Neural cell (in vitro differentiated cells): ENCODE measurements around the gene DYNC1LI2. TPM values are rescaled to one million over a fixed set of nuclear protein-coding genes. Genes with fewer than 3 reads are reported as not detected.

Experiments
- H2AFZ ChIP-seq: fragments of 200-600, 300-800 bp; sonication (generic), shearing (Covaris generic); 2 replicates; pipeline ENCODE4 v1.6.0; 2014; ENCODE audit warnings: low read depth, mild to moderate bottlenecking, antibody characterized with exemption, low read length, moderate library complexity
- H3F3A ChIP-seq: fragments of 200-600 bp; shearing (Covaris generic); 2 replicates; pipeline ENCODE4 v1.6.1; 2016; ENCODE audit warnings: mild to moderate bottlenecking, moderate library complexity, mixed read lengths, antibody characterized with exemption, low read length; ENCODE audit not compliant: insufficient read depth, poor library complexity, severe bottlenecking
- H3K27ac ChIP-seq: fragments of 200-600, 300-800 bp; sonication (generic), shearing (Covaris generic); 2 replicates; pipeline ENCODE4 v1.5.1; 2014; ENCODE audit warnings: mild to moderate bottlenecking, low read length, moderate library complexity
- H3K27me3 ChIP-seq: fragments of 300-800, 200-600 bp; sonication (generic), shearing (Covaris generic); 2 replicates; pipeline ENCODE4 v1.6.0; 2014; ENCODE audit warnings: mild to moderate bottlenecking, low read depth, low read length, moderate library complexity; ENCODE audit not compliant: insufficient read depth
- H3K36me3 ChIP-seq: fragments of 300-800, 200-600 bp; sonication (generic), shearing (Covaris generic); 2 replicates; pipeline ENCODE4 v1.5.1; 2014; ENCODE audit warnings: mild to moderate bottlenecking, antibody characterized with exemption, low read length, moderate library complexity; ENCODE audit not compliant: insufficient read depth
- H3K4me2 ChIP-seq: fragments of 300-800, 200-600 bp; sonication (generic), shearing (Covaris generic); 2 replicates; pipeline ENCODE4 v1.6.0; 2014; ENCODE audit warnings: mild to moderate bottlenecking, low read length
- H3K4me3 ChIP-seq: fragments of 300-800, 200-600 bp; sonication (generic), shearing (Covaris generic); 2 replicates; pipeline ENCODE4 v1.5.1; 2014; ENCODE audit warnings: mild to moderate bottlenecking, low read length, moderate library complexity
- H3K79me2 ChIP-seq: fragments of 200-600 bp; shearing (Covaris generic); replicated peaks from 2 replicates; pipeline ENCODE4 v1.6.0; 2014; ENCODE audit warnings: mild to moderate bottlenecking, low read length, moderate library complexity; ENCODE audit not compliant: insufficient read depth
- H3K9ac ChIP-seq: fragments of 300-800, 200-600 bp; sonication (generic), shearing (Covaris generic); 2 replicates; pipeline ENCODE4 v1.6.1; 2016; ENCODE audit warnings: mild to moderate bottlenecking, low read length, mixed read lengths
- H3K9me2 ChIP-seq: fragments of 200-600 bp; shearing (Covaris generic); 2 replicates; pipeline ENCODE4 v1.6.1; 2016; ENCODE audit warnings: mild to moderate bottlenecking, low read length, mixed read lengths; ENCODE audit not compliant: insufficient read depth
- H3K9me3 ChIP-seq: fragments of 200-600, 300-800 bp; sonication (generic), shearing (Covaris generic); 2 replicates; pipeline ENCODE4 v1.6.1; 2016; ENCODE audit warnings: mild to moderate bottlenecking, mixed run types, low read length, moderate library complexity, mixed read lengths
- H4K20me1 ChIP-seq: fragments of 200-600 bp; shearing (Covaris generic); 2 replicates; pipeline ENCODE4 v1.6.1; 2016; ENCODE audit warnings: mild to moderate bottlenecking, mixed run types; ENCODE audit not compliant: insufficient read depth
- EP300 ChIP-seq: fragments of 450-650 bp; conservative IDR thresholded peaks from 2 replicates; pipeline ENCODE4 v1.6.1; 2014; ENCODE audit warnings: antibody characterized with exemption, mild to moderate bottlenecking, moderate library complexity; ENCODE audit not compliant: poor library complexity, severe bottlenecking
- EZH2 ChIP-seq: fragments of 200-600, 300-800 bp; shearing (Covaris generic), sonication (generic); IDR thresholded peaks from 2 replicates; pipeline ENCODE4 v1.6.1; 2014; ENCODE audit warnings: antibody characterized with exemption, low read length, borderline replicate concordance, mild to moderate bottlenecking; ENCODE audit not compliant: insufficient read depth, poor library complexity, severe bottlenecking
- MXI1 ChIP-seq: fragments of 450-650 bp; conservative IDR thresholded peaks from 2 replicates; pipeline ENCODE4 v1.6.1; 2014; ENCODE audit warnings: antibody characterized with exemption, mild to moderate bottlenecking; ENCODE audit not compliant: poor library complexity, severe bottlenecking
- POLR2AphosphoS5 ChIP-seq: IDR thresholded peaks from 2 replicates; pipeline ENCODE4 v1.6.1; 2012
- RAD21 ChIP-seq: fragments of 450-650 bp; conservative IDR thresholded peaks from 2 replicates; pipeline ENCODE4 v1.6.1; 2014; ENCODE audit warnings: antibody characterized with exemption, mild to moderate bottlenecking, moderate library complexity
- SMC3 ChIP-seq: fragments of 450-650 bp; conservative IDR thresholded peaks from 2 replicates; pipeline ENCODE4 v1.6.1; 2014; ENCODE audit warnings: antibody characterized with exemption, mild to moderate bottlenecking, moderate library complexity; ENCODE audit not compliant: poor library complexity
- TAF1 ChIP-seq: IDR thresholded peaks from 2 replicates; pipeline ENCODE4 v1.6.1; 2012; ENCODE audit warnings: low read depth
- polyA plus RNA-seq: library from polyadenylated mRNA; depleted of rRNA; stranded (reverse); fragments of >200 nt; gene quantifications from 2 replicates; pipeline ENCODE4 v1.2.3, GENCODE V29; 2014
- TF ChIP-seq, protein P1 (sequence below): fragments of 450-650 bp; IDR thresholded peaks from 2 replicates; pipeline ENCODE4 v1.5.1; 2014; ENCODE audit warnings: antibody characterized with exemption, mild to moderate bottlenecking, moderate library complexity; ENCODE audit not compliant: poor library complexity, severe bottlenecking
- TF ChIP-seq, protein P2 (sequence below): IDR thresholded peaks from 2 replicates; pipeline ENCODE4 v1.6.1; 2012; ENCODE audit warnings: borderline replicate concordance

DYNC1LI2 gene
- polyA plus RNA-seq, 1 donor from 2014 or later: 249 TPM

DNA sequence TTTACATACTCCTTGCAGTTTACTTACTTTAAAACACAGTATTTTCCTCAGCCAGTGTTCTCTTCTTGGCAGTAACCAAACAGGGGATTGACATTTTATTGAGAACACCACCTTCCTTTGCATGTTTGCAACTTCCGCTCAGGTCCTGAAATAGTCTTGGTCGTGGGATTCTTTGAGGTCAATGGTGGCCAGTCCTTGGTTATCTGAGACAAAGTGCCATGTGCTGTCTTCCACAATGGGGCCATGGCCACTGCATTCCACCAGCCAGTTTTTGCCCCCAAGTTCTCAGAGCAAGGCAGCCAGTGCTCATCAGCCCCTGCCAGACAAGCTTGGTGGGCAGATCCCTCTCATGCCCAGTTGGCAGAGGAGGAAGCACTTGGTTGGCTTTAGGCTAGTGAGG lies 77.7 kb downstream of the DYNC1LI2 start:
- Histone ChIP-seq H3K27me3 (no peaks in the 10 kb centered on the region), H4K20me1 (no peaks in the 10 kb centered on the region), H3K9me2 (no peaks in the 10 kb centered on the region), H3K27ac (no peak overlapping the region), H3K36me3 (no peaks in the 10 kb centered on the region), H3K79me2 (no peaks in the 10 kb centered on the region), H3K4me2 (no peak overlapping the region), H3K9ac (no peak overlapping the region), H3K9me3 (no peaks in the 10 kb centered on the region), H3F3A (no peaks in the 10 kb centered on the region), H3K4me3 (no peak overlapping the region), H2AFZ (no peak overlapping the region)
- TF ChIP-seq, protein P1, sequence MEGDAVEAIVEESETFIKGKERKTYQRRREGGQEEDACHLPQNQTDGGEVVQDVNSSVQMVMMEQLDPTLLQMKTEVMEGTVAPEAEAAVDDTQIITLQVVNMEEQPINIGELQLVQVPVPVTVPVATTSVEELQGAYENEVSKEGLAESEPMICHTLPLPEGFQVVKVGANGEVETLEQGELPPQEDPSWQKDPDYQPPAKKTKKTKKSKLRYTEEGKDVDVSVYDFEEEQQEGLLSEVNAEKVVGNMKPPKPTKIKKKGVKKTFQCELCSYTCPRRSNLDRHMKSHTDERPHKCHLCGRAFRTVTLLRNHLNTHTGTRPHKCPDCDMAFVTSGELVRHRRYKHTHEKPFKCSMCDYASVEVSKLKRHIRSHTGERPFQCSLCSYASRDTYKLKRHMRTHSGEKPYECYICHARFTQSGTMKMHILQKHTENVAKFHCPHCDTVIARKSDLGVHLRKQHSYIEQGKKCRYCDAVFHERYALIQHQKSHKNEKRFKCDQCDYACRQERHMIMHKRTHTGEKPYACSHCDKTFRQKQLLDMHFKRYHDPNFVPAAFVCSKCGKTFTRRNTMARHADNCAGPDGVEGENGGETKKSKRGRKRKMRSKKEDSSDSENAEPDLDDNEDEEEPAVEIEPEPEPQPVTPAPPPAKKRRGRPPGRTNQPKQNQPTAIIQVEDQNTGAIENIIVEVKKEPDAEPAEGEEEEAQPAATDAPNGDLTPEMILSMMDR: no peak
- TF ChIP-seq, protein P2, sequence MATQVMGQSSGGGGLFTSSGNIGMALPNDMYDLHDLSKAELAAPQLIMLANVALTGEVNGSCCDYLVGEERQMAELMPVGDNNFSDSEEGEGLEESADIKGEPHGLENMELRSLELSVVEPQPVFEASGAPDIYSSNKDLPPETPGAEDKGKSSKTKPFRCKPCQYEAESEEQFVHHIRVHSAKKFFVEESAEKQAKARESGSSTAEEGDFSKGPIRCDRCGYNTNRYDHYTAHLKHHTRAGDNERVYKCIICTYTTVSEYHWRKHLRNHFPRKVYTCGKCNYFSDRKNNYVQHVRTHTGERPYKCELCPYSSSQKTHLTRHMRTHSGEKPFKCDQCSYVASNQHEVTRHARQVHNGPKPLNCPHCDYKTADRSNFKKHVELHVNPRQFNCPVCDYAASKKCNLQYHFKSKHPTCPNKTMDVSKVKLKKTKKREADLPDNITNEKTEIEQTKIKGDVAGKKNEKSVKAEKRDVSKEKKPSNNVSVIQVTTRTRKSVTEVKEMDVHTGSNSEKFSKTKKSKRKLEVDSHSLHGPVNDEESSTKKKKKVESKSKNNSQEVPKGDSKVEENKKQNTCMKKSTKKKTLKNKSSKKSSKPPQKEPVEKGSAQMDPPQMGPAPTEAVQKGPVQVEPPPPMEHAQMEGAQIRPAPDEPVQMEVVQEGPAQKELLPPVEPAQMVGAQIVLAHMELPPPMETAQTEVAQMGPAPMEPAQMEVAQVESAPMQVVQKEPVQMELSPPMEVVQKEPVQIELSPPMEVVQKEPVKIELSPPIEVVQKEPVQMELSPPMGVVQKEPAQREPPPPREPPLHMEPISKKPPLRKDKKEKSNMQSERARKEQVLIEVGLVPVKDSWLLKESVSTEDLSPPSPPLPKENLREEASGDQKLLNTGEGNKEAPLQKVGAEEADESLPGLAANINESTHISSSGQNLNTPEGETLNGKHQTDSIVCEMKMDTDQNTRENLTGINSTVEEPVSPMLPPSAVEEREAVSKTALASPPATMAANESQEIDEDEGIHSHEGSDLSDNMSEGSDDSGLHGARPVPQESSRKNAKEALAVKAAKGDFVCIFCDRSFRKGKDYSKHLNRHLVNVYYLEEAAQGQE: no peak
- TF ChIP-seq TAF1 (no peak), POLR2AphosphoS5 (no peak), MXI1 (no peak), SMC3 (no peak), EZH2 (no peak), RAD21 (no peak), EP300 (no peak)

Other genes with a start within 250 kb of the DYNC1LI2 start
- gene TK2, start 201.5 kb downstream of the DYNC1LI2 start, polyA plus RNA-seq: 15.9 and 17.8 TPM in 2 replicates
- gene CKLF, start 199.0 kb downstream of the DYNC1LI2 start, polyA plus RNA-seq: 15.2 and 40.8 TPM in 2 replicates
- gene CMTM1, start 185.2 kb downstream of the DYNC1LI2 start, polyA plus RNA-seq: 1.3 and 1.6 TPM in 2 replicates
- 0.25 TPM in 1 of 2 replicates, not detected in the other for gene CMTM2, start 172.1 kb downstream of the DYNC1LI2 start, polyA plus RNA-seq
- gene CMTM3, start 146.9 kb downstream of the DYNC1LI2 start, polyA plus RNA-seq: 7.7 and 8.2 TPM in 2 replicates
- gene CMTM4, start 54.9 kb downstream of the DYNC1LI2 start, polyA plus RNA-seq: 26.1 and 27.2 TPM in 2 replicates
- 0.38 TPM in 1 of 2 replicates, not detected in the other for gene TERB1, start 50.0 kb upstream of the DYNC1LI2 start, polyA plus RNA-seq
- 209 and 227 TPM in 2 replicates for gene NAE1, start 79.4 kb upstream of the DYNC1LI2 start, polyA plus RNA-seq
- not detected in 2 replicates for gene CA7, start 92.8 kb upstream of the DYNC1LI2 start, polyA plus RNA-seq
- 3.0 and 4.2 TPM in 2 replicates for gene PDP2, start 128.9 kb upstream of the DYNC1LI2 start, polyA plus RNA-seq
- gene CDH16, start 167.3 kb upstream of the DYNC1LI2 start, polyA plus RNA-seq: not detected in 2 replicates
- gene RRAD, start 173.9 kb upstream of the DYNC1LI2 start, polyA plus RNA-seq: 1.0 TPM in 2 replicates
- 323 and 339 TPM in 2 replicates for gene CIAO2B, start 182.8 kb upstream of the DYNC1LI2 start, polyA plus RNA-seq
- 22.9 and 31.4 TPM in 2 replicates for gene CES2, start 183.9 kb upstream of the DYNC1LI2 start, polyA plus RNA-seq
- gene CES3, start 209.7 kb upstream of the DYNC1LI2 start, polyA plus RNA-seq: 1.8 and 3.7 TPM in 2 replicates
- 47.0 and 51.2 TPM in 2 replicates for gene CES4A, start 237.0 kb upstream of the DYNC1LI2 start, polyA plus RNA-seq